ENCODE data around the gene HRAS.

Gene HRAS

DNA sequence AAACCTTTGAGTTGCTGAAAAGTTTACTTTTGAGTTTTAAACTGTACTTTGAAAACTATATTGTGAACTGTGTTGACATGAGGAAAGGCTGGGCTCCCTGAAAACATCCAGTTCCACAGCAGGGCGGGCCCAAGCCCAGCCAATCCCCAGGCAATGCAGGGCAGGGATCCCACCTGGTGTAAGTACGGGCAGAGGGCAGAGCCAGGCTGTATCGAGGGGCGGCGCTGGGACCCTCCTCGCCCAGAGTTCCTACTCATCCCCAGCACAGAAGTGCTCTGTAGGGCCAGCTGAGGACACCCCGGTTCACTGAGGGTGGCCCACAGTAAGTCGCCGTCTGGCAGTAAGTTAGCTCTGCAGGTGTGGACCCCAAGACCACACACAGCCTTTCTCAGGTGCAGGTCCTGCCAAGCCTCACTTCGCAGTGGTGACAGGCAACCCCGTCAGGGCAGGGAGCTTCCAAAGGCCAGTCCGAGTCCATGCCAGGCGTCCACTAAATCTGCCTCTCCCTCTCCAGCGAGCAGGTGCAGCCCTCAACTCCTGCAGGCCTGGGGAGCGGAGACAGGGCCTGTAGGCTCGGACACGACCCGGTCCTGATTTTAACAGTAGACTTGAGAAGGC is 31.7 kb upstream of the HRAS start:
- no peak for DNase-seq

DNA sequence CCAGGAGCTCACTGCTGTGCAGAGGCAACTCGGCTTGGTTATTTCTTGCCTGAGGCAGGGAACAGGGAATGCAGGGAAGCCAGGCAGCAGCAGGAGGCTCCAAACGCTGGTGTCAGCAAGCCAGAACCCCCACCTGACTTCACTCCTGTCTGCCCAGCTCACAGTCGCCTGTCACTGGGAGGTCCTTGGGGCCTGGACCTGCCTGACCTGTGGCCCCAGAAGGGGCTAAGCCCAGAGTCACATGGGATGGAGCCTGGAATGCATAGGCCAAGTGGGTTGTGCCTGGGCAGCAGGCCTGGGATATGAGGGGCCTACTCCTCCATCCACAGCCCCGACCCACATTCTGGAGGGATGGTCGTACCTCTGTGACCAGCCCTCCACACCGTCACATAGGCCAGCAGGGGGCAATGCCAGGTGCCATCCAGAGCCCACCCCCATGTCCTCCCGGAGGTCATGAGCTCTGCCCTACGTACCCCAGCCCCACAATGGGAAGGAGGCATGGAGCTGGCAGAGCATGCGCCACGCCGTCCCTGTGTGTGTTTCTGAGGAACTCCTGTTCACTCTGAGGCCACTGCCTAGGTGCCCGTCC is 30.6 kb upstream of the HRAS start:
- DNase-seq: no peak

DNA sequence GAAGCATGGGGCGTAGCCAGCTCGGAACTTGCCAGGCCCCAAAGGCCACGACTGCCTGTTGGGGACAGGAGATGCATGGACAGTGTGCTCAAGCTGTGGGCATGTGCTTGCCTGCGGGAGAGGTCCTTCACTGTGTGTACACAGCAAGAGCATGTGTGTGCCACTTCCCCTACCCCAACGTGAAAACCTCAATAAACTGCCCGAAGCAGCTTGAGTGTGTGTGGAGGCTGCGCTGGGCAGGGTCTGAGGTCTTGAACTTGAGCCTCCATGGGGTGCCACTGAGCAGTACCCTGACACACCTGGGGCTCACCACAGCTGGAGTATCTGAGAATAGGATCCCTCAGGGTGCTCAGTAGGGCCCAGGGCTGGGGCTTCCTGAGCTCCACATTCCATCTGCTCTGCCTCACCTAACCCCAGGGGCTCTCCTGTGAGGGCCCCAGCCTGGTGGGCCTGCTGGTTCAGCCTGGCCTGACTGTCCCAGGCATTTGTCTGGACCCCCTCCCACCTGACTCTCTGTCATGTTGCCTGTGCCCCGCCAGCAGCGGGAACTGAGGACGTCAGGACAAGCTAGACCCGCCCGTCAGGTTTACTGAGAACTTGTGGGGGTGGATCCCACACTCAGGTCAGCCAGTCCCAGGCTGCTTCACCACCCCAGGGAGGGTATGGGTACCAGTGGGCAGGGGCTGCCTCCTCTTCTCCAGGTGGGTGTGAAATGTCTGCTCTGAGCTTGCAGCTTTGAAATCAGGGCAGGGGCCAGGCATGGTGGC is 28.6 kb upstream of the HRAS start:
- no peak for DNase-seq

DNA sequence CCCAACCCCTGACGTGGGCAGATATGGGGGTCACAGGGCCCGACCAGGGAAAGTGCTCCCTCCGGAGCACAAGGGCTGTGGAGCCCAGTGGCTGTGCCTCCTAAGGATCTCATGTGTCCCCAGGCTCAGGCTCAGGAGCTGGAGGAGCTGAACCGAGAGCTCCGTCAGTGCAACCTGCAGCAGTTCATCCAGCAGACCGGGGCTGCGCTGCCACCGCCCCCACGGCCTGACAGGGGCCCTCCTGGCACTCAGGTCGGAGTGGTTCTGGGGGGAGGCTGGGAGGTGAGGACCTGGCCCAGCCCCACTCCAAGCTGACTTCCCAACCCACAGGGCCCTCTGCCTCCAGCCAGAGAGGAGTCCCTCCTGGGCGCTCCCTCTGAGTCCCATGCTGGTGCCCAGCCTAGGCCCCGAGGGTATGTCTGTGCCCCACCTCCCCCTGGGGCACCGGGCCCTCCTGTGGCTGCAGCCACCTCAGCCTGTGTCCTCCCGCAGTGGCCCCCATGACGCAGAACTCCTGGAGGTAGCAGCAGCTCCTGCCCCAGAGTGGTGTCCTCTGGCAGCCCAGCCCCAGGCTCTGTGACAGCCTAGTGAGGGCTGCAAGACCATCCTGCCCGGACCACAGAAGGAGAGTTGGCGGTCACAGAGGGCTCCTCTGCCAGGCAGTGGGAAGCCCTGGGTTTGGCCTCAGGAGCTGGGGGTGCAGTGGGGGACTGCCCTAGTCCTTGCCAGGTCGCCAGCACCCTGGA is 27.9 kb upstream of the HRAS start:
- no peak for DNase-seq

DNA sequence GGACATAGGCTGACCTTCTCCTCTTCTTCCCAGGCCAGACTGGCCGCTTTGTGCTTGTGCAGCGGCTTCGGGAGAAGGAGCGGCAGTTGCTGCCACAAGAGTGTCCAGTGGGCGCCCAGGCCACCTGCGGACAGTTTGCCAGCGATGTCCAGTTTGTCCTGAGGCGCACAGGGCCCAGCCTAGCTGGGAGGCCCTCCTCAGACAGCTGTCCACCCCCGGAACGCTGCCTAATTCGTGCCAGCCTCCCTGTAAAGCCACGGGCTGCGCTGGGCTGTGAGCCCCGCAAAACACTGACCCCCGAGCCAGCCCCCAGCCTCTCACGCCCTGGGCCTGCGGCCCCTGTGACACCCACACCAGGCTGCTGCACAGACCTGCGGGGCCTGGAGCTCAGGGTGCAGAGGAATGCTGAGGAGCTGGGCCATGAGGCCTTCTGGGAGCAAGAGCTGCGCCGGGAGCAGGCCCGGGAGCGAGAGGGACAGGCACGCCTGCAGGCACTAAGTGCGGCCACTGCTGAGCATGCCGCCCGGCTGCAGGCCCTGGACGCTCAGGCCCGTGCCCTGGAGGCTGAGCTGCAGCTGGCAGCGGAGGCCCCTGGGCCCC is 26.8 kb upstream of the HRAS start:
- DNase-seq: no peak

DNA sequence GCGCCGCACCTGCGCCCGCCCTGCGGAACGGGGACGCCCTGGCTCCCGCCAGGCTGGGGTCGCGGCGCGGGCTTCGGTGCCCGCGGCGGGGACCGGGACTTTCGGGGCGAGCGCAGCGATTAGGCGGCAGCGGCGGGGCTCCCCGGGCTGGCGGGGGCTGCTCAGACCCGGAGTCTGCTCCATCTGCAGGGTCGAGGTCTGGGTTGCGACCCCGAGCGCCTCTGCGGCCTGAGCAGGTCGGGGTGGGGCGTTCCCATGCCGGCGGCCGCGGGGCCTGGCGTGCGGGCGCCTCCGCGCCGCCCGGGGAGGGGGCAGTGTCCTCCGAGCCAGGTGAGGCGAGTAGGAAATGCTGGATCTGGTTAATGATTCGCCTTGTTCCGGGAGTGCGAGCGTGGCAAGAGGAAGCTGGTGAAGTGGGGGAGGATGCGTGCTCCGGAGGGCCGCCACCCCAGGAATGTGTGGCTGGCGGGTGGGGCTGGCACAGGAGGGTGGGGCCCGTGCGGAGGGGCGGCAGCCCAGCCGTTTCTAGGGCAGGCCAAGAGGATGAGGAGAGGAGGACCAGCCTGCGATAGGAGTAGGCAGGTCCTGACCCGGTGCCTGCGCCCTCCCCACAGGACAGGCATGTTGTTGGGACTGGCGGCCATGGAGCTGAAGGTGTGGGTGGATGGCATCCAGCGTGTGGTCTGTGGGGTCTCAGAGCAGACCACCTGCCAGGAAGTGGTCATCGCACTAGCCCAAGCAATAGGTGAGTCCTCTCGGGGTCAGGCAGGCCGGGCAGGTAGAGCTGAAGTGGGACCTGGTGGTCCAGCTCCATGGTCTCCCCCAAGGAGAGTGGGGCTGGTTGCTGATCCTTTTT is 26.0 kb upstream of the HRAS start:
- no peak for DNase-seq

DNA sequence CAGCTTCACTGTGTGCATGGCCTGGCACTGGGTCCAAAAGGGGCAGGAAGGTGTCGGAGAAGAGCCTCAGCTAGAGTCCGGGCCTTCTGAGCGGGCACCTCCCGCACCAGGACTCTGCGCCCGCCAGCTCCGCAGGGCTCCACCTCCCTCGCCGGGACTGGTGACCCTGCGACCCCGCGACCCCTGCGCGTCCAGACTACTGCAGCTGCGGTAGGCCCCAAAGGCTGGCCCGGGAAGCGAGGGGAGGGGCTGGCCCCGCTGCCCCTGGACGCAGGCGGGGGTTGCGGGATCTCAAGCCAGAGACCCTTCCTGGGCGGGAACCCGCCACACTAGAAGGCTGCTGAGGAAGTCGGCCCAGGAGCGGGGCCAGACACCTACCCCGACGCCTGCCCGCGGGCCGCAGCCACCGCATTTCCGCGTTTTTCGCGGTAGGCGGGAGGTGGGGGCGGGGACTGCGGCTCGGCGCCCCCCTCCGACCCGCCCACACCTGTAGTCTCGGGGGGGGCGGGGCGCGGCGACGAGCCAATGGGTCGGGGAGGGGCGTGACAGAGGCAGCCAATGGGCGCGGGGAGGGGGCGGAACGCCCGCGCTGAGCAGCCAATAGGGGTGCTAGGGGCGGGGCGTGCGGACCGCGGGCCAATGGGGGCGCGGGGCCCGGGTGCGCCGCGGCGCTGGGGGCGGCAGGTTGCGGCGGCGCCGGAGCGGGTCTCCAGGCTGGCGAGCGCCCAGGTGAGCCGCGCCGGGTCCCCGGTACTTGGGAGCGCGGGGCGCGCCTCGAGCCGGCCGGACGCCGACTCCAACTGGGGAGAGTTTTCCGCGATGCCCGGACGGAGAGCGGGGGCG is 25.1 kb upstream of the HRAS start, which contains the start of the genes LMNTD2 and RASSF7:
LMNTD2 (minus strand) TSS at position 434 of the 843 bp plus-strand sequence; CDS start at position 412, 22 bp downstream.
RASSF7 (plus strand) TSS at position 666 of the 843 bp plus-strand sequence. CDS start 799 bp downstream, outside the sequence.
- DNase-seq: peak; percentile 25

DNA sequence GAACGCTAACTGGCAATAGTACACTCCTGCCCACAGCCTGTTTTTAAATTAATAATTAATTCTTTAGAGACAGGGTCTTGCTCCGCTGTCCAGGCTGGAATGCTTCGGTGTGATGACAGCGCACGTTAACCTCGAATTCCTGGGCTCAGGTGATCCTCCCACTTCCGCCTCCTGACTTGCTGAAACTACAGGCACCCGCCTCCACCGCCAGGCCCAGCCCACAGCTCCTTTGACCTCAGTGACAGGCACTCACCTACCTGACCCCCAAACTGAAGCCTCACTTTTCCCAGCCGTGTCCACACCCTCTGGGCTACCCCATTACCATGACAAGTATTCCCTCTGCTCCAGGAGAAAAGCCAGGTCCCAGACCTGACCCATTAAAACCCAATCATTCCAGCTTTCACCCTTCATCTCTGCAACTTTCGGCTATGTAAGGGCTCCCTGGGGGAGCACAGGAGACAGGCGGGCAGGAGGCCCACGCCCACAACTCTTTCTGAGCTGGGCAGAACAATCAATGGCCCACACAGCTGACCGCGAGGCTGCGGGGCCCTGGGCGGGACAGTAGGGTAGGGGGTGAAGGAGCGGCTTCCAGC is 24.4 kb upstream of the HRAS start:
- DNase-seq: no peak

DNA sequence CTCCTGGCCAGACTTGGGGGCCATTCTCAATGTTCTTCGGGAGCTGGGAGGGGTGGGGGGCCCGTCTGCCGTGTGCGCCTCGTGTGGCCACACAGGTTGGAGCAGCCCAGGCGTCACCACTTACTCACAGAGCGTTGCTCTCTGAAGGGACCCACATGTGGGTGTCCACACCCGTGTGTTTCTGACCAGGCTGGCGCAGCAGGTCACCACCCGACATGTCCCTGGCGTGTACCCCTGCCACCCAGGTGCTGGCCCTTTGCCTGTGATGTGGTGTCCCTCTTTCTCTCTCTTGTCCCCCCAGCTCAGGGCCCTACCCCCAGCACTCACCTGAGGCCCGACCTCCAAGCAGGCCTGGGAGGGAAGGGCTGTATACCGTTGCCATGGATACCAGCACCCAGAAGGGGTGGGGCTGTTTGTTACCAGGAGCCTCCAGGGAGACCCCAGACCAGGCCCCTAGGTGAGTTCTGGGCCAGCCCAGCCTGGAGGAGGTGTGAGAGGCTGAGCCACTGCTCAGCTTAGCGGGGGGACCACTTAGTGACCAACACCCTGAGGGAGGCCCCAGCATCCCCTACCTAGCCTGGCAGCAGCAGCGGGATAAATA is 23.7 kb upstream of the HRAS start:
- no peak for DNase-seq

DNA sequence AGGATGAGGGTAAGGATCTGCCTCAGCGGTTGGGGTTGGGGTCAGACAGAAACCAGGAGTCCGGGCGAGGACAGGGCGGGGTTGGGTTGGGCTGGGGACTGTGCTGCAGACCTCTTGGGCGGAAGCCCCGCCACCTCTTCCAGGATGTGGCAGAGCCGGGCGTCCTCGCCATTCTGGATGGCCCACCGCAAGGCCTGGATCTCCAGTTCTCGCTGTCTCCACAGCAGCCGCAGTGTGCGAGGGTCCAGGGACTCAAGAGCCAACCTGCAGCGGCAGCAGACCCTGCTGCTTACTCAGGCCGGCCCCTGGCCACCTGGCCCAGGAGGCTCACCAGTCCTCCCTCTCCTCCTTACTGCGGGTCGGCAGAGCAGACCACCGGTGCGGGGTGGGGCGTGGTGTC is 23.1 kb upstream of the HRAS start:
- no peak for DNase-seq

DNA sequence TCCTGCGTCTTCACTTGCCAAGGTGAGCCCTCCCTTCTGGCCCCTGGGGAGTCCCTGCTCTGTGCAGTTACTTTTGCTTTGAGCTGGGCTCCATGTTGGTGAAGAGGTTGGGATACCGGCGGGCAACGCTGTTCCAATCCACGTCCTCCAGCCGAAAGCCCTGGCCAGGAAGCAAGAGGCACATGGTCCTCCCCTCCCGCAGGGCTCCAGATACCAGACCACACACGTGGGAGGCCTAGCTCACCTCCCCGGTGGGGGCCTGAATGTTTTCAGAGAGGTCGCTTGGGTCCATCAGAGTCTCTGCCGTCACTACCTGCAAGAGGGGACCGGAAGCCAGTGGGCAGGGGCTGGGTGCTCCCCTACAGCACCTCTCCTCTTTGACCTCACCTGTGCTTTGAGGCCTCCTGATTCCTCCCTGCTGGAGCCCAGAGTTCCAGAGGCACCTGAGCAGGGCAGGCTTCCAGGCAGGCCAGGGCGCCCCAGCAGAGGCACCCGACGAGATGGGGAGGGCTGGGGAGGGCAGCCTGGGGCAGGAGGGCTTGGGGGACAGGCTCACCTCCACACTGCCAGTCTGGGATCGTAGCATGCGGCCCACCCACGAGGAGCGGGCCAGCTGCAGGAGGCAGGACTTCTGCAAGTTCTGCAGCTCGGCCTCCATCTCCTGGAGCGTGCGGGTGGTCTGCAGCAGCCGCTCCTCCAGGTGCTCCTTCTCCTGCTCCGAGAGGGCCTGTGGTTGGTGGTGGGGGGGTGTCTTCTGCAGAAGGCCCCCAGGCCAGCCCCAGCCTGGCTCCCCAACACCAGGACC is 22.2 kb upstream of the HRAS start:
- DNase-seq: no peak

DNA sequence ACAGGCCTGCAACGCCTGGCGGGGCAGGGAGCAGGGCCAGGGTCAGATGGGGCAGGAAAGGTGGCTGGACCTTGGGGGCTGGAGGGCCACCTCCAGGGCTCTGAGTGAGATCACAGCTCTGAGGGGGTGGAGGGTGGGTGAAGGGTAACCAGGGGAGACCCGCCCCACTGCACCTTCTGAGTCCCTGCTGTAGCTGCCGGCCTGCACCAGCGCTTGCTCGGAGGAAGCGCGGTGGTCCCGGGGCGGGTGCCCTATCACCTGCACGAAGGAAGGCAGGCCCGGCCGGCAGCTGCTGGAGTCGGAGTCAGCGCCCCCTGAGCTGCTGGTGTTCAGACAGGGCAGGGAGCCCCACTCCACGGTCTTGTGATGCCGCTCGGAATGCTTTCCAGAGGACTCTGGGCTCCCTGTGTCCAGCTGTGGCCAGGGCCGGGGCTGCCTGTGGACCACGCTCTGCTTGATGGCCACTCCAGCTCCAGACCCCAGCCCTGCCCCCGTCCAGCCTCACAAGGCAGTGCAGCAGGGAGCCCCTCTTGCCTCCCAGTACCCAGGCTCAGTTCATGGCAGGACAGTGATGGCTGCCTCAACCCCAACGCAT is 21.4 kb upstream of the HRAS start:
- no peak for DNase-seq

DNA sequence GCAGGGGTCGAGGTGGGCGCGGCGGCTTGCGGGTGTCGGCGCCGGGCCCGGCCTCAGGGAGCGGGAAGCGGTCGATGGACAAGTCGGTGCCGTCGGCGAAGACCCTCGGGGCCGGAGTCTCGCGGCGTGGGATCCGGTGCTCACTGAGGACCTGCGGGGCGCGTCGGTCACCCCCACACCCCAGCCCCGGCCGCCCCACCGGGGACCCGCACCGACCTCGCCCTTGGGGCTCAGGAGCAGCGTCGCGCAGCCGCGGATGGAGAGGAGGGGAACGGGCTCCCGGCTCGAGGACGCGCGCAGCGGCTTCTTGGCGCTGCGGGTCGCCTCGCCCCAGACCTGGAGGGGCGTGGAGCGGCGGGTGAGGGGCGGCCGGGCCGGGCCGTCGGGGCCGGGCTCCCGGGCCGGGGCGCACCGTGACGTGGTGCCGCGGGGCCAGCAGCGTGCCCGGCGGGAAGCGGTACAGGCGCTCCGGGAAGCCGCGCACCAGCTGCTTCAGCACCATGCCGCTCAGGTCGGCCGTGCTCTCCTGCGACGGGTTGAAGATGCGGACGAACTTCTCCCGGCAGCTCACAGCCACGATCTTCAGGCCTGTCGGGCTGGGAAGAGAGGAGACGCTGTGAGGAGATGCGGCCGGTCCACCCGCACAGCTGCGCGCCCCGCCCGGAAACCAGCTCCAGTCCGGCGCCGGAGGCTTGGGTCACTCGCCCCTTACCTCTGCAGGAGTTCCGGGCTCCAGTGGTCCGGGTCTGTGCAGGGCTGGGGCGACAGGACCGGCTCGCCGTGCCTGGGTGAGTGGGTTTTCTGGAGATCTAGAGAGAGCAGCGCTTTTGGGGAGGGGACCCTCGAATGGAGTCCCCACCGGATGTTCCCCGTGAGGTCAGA is 20.6 kb upstream of the HRAS start:
- no peak for DNase-seq

DNA sequence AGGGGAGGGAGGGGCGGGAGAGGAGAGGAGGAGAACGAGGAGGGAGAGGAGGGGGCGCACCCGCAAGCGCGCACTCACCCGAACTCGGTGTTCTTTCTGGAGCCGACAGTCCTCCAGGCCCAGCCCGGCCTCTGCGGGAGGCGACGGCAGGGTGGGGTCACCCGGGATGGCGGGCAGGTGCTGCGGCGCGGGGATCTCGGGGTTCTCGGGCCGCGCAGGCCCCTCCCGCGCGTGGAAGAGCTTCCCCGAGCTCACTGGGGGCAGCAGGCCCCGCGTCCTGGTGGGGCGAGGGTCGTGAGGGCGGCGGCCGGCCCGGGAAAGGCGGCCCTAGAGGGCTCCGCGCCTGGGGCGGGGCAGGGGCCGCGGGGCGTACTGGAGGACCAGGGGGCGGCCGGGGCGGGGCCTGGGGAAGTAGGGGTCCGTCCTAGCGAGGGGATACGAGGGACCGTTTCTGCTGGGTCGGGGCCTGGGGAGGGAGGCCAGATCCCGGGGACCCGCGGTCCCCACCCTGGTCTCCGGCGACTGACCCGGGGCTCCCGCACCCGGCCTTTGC is 19.9 kb upstream of the HRAS start:
- no peak for DNase-seq

DNA sequence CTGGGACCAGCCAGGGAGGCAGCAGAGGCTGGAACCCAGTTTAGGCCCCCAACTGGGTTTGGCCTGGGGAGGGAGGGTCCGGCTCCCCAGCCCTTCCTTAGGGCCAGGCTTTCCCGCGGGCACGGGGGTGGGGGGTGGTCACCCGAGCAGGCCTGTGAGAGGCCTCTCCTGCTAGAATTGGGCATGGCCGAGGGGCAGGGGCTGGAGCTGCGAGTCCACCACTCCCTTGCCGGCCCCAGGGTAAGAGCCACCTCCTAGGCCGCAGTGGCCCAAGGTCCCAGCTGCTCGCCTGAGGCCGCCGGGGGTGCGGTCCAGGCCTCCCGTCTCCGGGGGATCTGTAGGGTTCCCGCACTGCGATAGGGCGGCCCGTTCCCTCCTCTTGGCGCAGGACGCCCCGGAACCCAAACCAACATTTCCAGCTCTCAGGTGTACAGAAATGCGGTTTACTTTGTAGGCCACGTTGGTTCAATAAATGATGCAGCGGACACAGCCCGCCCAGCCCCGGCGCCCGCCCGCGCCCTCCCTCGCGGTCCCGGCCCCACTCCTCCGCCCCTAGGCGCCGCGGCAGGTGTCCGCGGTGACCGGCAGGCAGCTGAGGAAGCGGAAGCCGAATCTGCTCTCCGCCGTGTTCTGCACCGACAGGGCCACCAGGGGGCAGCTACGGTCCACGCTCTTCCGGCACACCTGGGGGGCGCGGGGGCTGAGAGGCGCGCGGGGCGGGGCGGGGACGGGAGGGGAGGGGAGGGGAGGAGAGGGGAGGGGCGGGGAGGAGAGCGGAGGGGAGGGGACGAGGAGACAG is 19.3 kb upstream of the HRAS start:
- no peak for DNase-seq

DNA sequence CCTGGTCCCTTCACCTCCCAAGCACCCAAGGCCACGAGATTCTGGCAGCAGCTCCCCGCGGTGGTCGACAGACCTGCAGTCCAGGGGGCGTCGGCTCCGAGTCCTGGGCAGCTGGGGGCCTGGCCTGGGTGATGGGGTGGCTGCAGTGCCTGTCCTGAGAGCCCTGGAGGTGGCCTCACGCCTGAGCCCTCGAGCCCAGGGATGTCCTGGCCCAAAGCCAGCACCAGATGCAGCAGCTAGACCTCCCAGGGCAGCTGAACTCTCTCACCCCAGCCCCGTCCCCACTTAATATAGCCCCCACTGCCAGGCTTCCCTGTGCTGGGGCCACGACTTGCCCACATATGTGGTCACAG is 18.6 kb upstream of the HRAS start:
- DNase-seq: no peak

All from DMS 273 treated with DMSO at 0.1 percent for 48 hours (cell line).